ENCODE results near the gene RARA. TPM values are rescaled to one million over a fixed set of nuclear protein-coding genes. Genes with fewer than 3 reads are reported as not detected.

The RARA gene
- total RNA-seq, 4 donors from 2014 or later = 26.2 to 53.5 (median 52.2) TPM

GRCh38 chr17:40342504-40343218 is 33.7 kb downstream of the RARA start:
- TF ChIP-seq CTCF (IDR thresholded peaks at IDR 0.05) (no peak), POLR2A (IDR thresholded peaks at IDR 0.05; ENCODE audit: low read depth) (no peak), POLR2AphosphoS5 (IDR thresholded peaks at IDR 0.05) (no peak), EP300 (IDR thresholded peaks at IDR 0.05) (no peak)
- Histone ChIP-seq H3K4me3 (peak overlapping the region; percentile 87 to 97 (median 92)), H3K27me3 (no peaks in the 10 kb centered on the region), H3K9me3 (no peaks in the 10 kb centered on the region), H3K4me1 (peaks cover 66 to 87% (median 84%) of the 10 kb centered on the region in 4 donors), H3K36me3 (no peaks in the 10 kb centered on the region), H3K27ac (replicated peaks in 1 of 4) (peak overlapping the region; percentile 96 to 98 (median 96))
- DNase-seq (ENCODE audit: extremely low spot score) = no peak
- 4% methylated on average over 13 of the region's 38 CpGs for WGBS
- intact Hi-C loops (cut with DNase I) = loop anchor here (2.0 kb wide), 1 partner anchor 26 kb away; no protein-coding TSS in a partner anchor

- intact Hi-C loops (cut with DNase I) = loop anchor here (2.0 kb wide), 1 partner anchor 27 kb away; no protein-coding TSS in a partner anchor
- Histone ChIP-seq H3K4me1 (peaks cover 66 to 87% (median 84%) of the 10 kb centered on the region in 4 donors), H3K4me3 (peak overlapping the region; percentile 87 to 97 (median 92)), H3K27me3 (no peaks in the 10 kb centered on the region), H3K36me3 (peaks cover 0 to 4% (median 1%) of the 10 kb centered on the region in 4 donors), H3K27ac (replicated peaks in 1 of 4) (peak overlapping the region; percentile 96 to 98 (median 96)), H3K9me3 (no peaks in the 10 kb centered on the region)
- no peak for DNase-seq (ENCODE audit: extremely low spot score)
- WGBS = 28% methylated on average over 7 of the region's 15 CpGs
- no peak for TF ChIP-seq CTCF (IDR thresholded peaks at IDR 0.05)
- no peak for TF ChIP-seq EP300 (IDR thresholded peaks at IDR 0.05)
- TF ChIP-seq POLR2A (IDR thresholded peaks at IDR 0.05; ENCODE audit: low read depth) = no peak
- TF ChIP-seq POLR2AphosphoS5 (IDR thresholded peaks at IDR 0.05) = no peak
Measured at GRCh38 chr17:40343219-40344119, 34.5 kb downstream of the RARA start.

- peaks cover 66 to 87% (median 84%) of the 10 kb centered on the region in 4 donors for H3K4me1 ChIP-seq
- 50% methylated on average over 4 of the region's 7 CpGs for whole genome bisulfite sequencing
Measured at GRCh38 chr17:40344421-40345160, 35.6 kb downstream of the RARA start.

More at GRCh38 chr17:40344421-40345160, 35.6 kb downstream of the RARA start:
- Histone ChIP-seq H3K9me3 (no peaks in the 10 kb centered on the region), H3K27ac (replicated peaks in 1 of 4) (peak overlapping the region; percentile 96 to 98 (median 96)), H3K36me3 (peaks cover 0 to 14% (median 12%) of the 10 kb centered on the region in 4 donors), H3K27me3 (no peaks in the 10 kb centered on the region), H3K4me3 (peak overlapping the region; percentile 87 to 97 (median 92))
- TF ChIP-seq EP300 (IDR thresholded peaks at IDR 0.05) (no peak), POLR2AphosphoS5 (IDR thresholded peaks at IDR 0.05) (no peak), CTCF (IDR thresholded peaks at IDR 0.05) (no peak), POLR2A (IDR thresholded peaks at IDR 0.05; ENCODE audit: low read depth) (no peak)
- intact Hi-C loops (cut with DNase I) = no loop called here
- no peak for DNase-seq (ENCODE audit: extremely low spot score)
